SK-N-SH (cell line): ENCODE measurements around the gene CRTC1. TPM values are rescaled to one million over a fixed set of nuclear protein-coding genes. Genes with fewer than 3 reads are reported as not detected.

Source experiments
- CTCF ChIA-PET: fragments of 300-600, 350-600 bp; formaldehyde crosslinking; extraction: SDS; loops from one replicate; lab custom pipeline; 2021; lab: Yijun Ruan, JAX
- POLR2A ChIA-PET: fragments of 350-600 bp; sonication (Branson Sonifier 250); formaldehyde crosslinking; extraction: SDS; loops from one replicate; lab custom pipeline; 2020; ENCODE audit warnings: antibody characterized with exemption, inconsistent platforms; lab: Yijun Ruan, JAX
- DNase-seq: peaks from one replicate; pipeline ENCODE4 v3.0.0; 2012
- H2AFZ ChIP-seq: fragments of 200-600 bp; sonication (generic); 2 replicates; pipeline ENCODE4 v1.8.1; 2016; ENCODE audit warnings: antibody characterized with exemption, mild to moderate bottlenecking, low read depth
- H3F3A ChIP-seq: fragments of 200-600 bp; sonication (generic); replicated peaks from 2 replicates; pipeline ENCODE3; 2016; ENCODE audit warnings: antibody characterized with exemption, mild to moderate bottlenecking; ENCODE audit not compliant: insufficient read depth
- H3K27ac ChIP-seq, 2 experiments: fragments of 200-500 bp in 1 of 2; fragments of 200-600 bp in 1 of 2; sonication (Bioruptor generic) in 1 of 2; sonication (generic), shearing (Covaris generic) in 1 of 2; 2 replicates each; pipeline versions ENCODE4 v1.5.1 to v1.6.1; 2014 to 2016; ENCODE audit warnings: low read depth in 2 of 2, inconsistent platforms in 1 of 2, low read length in 1 of 2, mild to moderate bottlenecking in 1 of 2, mixed read lengths in 1 of 2
- H3K27me3 ChIP-seq: fragments of 200-600 bp; sonication (generic), shearing (Covaris generic); 2 replicates; pipeline ENCODE4 v1.6.1; 2016; ENCODE audit warnings: mixed run types; ENCODE audit not compliant: insufficient read depth
- H3K36me3 ChIP-seq, 2 experiments: fragments of 200-500 bp in 1 of 2; fragments of 200-600 bp in 1 of 2; sonication (Bioruptor generic) in 1 of 2; sonication (generic) in 1 of 2; replicated peaks in 1 of 2; 2 replicates each; pipeline versions ENCODE3 to v1.5.1; 2014 to 2016; ENCODE audit warnings: low read length in 1 of 2, mild to moderate bottlenecking in 1 of 2; ENCODE audit not compliant: insufficient read depth in 2 of 2, control insufficient read depth in 1 of 2
- H3K4me1 ChIP-seq, 2 experiments: fragments of 200-500 bp in 1 of 2; fragments of 200-600 bp in 1 of 2; sonication (Bioruptor generic) in 1 of 2; sonication (generic), shearing (Covaris generic) in 1 of 2; 2 replicates each; pipeline versions ENCODE4 v1.5.1 to v1.6.1; 2014 to 2016; ENCODE audit warnings: low read depth in 1 of 2, low read length in 1 of 2, mixed run types in 1 of 2; ENCODE audit not compliant: insufficient read depth in 2 of 2, control insufficient read depth in 1 of 2
- H3K4me2 ChIP-seq: fragments of 200-600 bp; sonication (generic), shearing (Covaris generic); 2 replicates; pipeline ENCODE4 v1.6.1; 2017; ENCODE audit warnings: mixed run types
- H3K4me3 ChIP-seq, 2 experiments: fragments of 200-500 bp in 1 of 2; fragments of 200-600 bp in 1 of 2; sonication (Bioruptor generic) in 1 of 2; sonication (generic), shearing (Covaris generic) in 1 of 2; 2 replicates each; pipeline versions ENCODE4 v1.5.1 to v1.8.1; 2014 to 2016; ENCODE audit warnings: low read depth in 2 of 2, inconsistent platforms in 1 of 2, low read length in 1 of 2, mild to moderate bottlenecking in 1 of 2, mixed read lengths in 1 of 2, moderate library complexity in 1 of 2
- H3K79me2 ChIP-seq: fragments of 200-600 bp; sonication (generic); 2 replicates; pipeline ENCODE4 v1.8.1; 2017; ENCODE audit warnings: mild to moderate bottlenecking; ENCODE audit not compliant: insufficient read depth
- H3K9ac ChIP-seq: fragments of 200-600 bp; sonication (generic); 2 replicates; pipeline ENCODE4 v1.6.1; 2017; ENCODE audit warnings: mixed run types
- H3K9me2 ChIP-seq: fragments of 200-600 bp; sonication (generic); 2 replicates; pipeline ENCODE4 v1.6.1; 2017; ENCODE audit warnings: mixed run types
- H3K9me3 ChIP-seq: fragments of 200-600 bp; sonication (generic); 2 replicates; pipeline ENCODE4 v1.6.1; 2017; ENCODE audit warnings: mixed run types, mild to moderate bottlenecking, moderate library complexity
- H4K20me1 ChIP-seq: fragments of 200-600 bp; sonication (generic); 2 replicates; pipeline ENCODE4 v1.6.1; 2017; ENCODE audit warnings: mild to moderate bottlenecking, mixed run types; ENCODE audit not compliant: insufficient read depth
- CHD2 ChIP-seq: fragments of 150-350 bp; IDR thresholded peaks from 2 replicates; pipeline ENCODE4 v1.6.1; 2018; ENCODE audit warnings: low read length; ENCODE audit not compliant: partially characterized antibody
- EP300 ChIP-seq, 2 experiments: IDR thresholded peaks; 2 replicates each; pipeline versions ENCODE4 v1.4.0 to v1.6.1; 2012; ENCODE audit warnings: borderline replicate concordance in 1 of 2, low read depth in 1 of 2, low read length in 1 of 2
- EZH2phosphoT487 ChIP-seq: fragments of 200-600 bp; sonication (generic); IDR thresholded peaks from 2 replicates; pipeline ENCODE4 v1.6.1; 2017; ENCODE audit warnings: low read depth, mixed run types, mild to moderate bottlenecking, antibody characterized with exemption, moderate library complexity, borderline replicate concordance
- FOSL2 ChIP-seq: IDR thresholded peaks from 2 replicates; pipeline ENCODE4 v1.4.0; 2012; ENCODE audit warnings: low read depth, mild to moderate bottlenecking, moderate library complexity, borderline replicate concordance
- GABPA ChIP-seq: IDR thresholded peaks from 2 replicates; pipeline ENCODE4 v1.4.0; 2012; ENCODE audit warnings: low read depth, mild to moderate bottlenecking
- GATA2 ChIP-seq: sonication (generic); formaldehyde crosslinking; IDR thresholded peaks from 2 replicates; pipeline ENCODE4 v1.5.0; 2020; ENCODE audit warnings: mild to moderate bottlenecking, missing genetic modification reagents
- JUND ChIP-seq: IDR thresholded peaks from 2 replicates; pipeline ENCODE4 v1.4.0; 2012
- MXI1 ChIP-seq: IDR thresholded peaks from 2 replicates; pipeline ENCODE4 v1.6.1; 2012; ENCODE audit warnings: mild to moderate bottlenecking, low read depth, low read length, improper control_type of control experiment
- SMC3 ChIP-seq: IDR thresholded peaks from 2 replicates; pipeline ENCODE4 v1.6.1; 2012; ENCODE audit warnings: low read depth, low read length, improper control_type of control experiment
- TCF12 ChIP-seq: IDR thresholded peaks from 2 replicates; pipeline ENCODE4 v1.4.0; 2012
- TEAD4 ChIP-seq: IDR thresholded peaks from 2 replicates; pipeline ENCODE4 v1.4.0; 2012; ENCODE audit warnings: mild to moderate bottlenecking, borderline replicate concordance; ENCODE audit not compliant: insufficient read depth
- USF1 ChIP-seq: IDR thresholded peaks from 2 replicates; pipeline ENCODE4 v1.4.0; 2012; ENCODE audit warnings: low read depth, borderline replicate concordance
- WGBS: methylation state at CpG from one replicate; pipeline ENCODE4 v1.1.6; 2017; ENCODE audit warnings: low lambda C conversion rate; 5-methylcytosine and 5-hydroxymethylcytosine counted together
- polyA plus RNA-seq, 3 experiments: library from polyadenylated mRNA; depleted of rRNA; stranded (reverse); fragments of >200 nt; gene quantifications; 2 replicates each; pipeline ENCODE4 v1.2.3, GENCODE V29; 2012
- TF ChIP-seq, protein P1 (sequence below): IDR thresholded peaks from 2 replicates; pipeline ENCODE4 v1.4.0; 2012; ENCODE audit warnings: low read depth
- TF ChIP-seq, protein P2 (sequence below): IDR thresholded peaks from 2 replicates; pipeline ENCODE4 v1.6.1; 2012; ENCODE audit warnings: mild to moderate bottlenecking, low read depth, low read length, moderate library complexity
- TF ChIP-seq, protein P3 (sequence below): IDR thresholded peaks from 2 replicates; pipeline ENCODE4 v1.4.0; 2012; ENCODE audit warnings: low read depth, borderline replicate concordance
- TF ChIP-seq, protein P4 (sequence below): fragments of 150-350 bp; IDR thresholded peaks from 2 replicates; pipeline ENCODE4 v1.6.1; 2017; ENCODE audit warnings: antibody characterized with exemption, low read length, low read depth, borderline replicate concordance

Gene CRTC1
- polyA plus RNA-seq, 1 of the 3 experiments (the other 2 are of a cell fraction): 5.0 TPM

- DNase-seq: no peak
- Histone ChIP-seq H3K79me2 (peaks cover 2% of the 10 kb centered on the region; the same call in 1 of the 2 replicates), H3K4me3 (no peak overlapping the region), H3K27ac (no peak overlapping the region), H3K4me1 (peaks cover 0 to 6% of the 10 kb centered on the region in 2 experiments; a peak in 1 of 4 replicates), H4K20me1 (0 out of 2 replicates have a peak, but pooled peaks cover 3% of the 10 kb centered on the region), H3K36me3 (no peaks in the 10 kb centered on the region), H3K27me3 (no peaks in the 10 kb centered on the region), H3K4me2 (no peak overlapping the region), H3K9me3 (no peaks in the 10 kb centered on the region), H3K9ac (no peak overlapping the region), H2AFZ (no peak overlapping the region), H3K9me2 (no peaks in the 10 kb centered on the region), H3F3A (no peaks in the 10 kb centered on the region)
- ChIA-PET CTCF (no interaction called here), POLR2A (no interaction called here)
- no CpG with 5 or more reads among the region's 1 CpG for WGBS
- TF ChIP-seq TEAD4 (no peak), FOSL2 (no peak), GABPA (no peak), SMC3 (no peak), CHD2 (no peak), EZH2phosphoT487 (no peak), GATA2 (no peak), TCF12 (no peak), MXI1 (no peak), EP300 (IDR thresholded peaks at IDR 0.05; ENCODE audit: borderline replicate concordance in 1 of 2, low read depth in 1 of 2, low read length in 1 of 2) (no peak), USF1 (no peak), JUND (no peak)
- TF ChIP-seq, protein P1, sequence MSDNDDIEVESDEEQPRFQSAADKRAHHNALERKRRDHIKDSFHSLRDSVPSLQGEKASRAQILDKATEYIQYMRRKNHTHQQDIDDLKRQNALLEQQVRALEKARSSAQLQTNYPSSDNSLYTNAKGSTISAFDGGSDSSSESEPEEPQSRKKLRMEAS: no peak
- TF ChIP-seq, protein P2, sequence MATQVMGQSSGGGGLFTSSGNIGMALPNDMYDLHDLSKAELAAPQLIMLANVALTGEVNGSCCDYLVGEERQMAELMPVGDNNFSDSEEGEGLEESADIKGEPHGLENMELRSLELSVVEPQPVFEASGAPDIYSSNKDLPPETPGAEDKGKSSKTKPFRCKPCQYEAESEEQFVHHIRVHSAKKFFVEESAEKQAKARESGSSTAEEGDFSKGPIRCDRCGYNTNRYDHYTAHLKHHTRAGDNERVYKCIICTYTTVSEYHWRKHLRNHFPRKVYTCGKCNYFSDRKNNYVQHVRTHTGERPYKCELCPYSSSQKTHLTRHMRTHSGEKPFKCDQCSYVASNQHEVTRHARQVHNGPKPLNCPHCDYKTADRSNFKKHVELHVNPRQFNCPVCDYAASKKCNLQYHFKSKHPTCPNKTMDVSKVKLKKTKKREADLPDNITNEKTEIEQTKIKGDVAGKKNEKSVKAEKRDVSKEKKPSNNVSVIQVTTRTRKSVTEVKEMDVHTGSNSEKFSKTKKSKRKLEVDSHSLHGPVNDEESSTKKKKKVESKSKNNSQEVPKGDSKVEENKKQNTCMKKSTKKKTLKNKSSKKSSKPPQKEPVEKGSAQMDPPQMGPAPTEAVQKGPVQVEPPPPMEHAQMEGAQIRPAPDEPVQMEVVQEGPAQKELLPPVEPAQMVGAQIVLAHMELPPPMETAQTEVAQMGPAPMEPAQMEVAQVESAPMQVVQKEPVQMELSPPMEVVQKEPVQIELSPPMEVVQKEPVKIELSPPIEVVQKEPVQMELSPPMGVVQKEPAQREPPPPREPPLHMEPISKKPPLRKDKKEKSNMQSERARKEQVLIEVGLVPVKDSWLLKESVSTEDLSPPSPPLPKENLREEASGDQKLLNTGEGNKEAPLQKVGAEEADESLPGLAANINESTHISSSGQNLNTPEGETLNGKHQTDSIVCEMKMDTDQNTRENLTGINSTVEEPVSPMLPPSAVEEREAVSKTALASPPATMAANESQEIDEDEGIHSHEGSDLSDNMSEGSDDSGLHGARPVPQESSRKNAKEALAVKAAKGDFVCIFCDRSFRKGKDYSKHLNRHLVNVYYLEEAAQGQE: no peak
- TF ChIP-seq, protein P3, sequence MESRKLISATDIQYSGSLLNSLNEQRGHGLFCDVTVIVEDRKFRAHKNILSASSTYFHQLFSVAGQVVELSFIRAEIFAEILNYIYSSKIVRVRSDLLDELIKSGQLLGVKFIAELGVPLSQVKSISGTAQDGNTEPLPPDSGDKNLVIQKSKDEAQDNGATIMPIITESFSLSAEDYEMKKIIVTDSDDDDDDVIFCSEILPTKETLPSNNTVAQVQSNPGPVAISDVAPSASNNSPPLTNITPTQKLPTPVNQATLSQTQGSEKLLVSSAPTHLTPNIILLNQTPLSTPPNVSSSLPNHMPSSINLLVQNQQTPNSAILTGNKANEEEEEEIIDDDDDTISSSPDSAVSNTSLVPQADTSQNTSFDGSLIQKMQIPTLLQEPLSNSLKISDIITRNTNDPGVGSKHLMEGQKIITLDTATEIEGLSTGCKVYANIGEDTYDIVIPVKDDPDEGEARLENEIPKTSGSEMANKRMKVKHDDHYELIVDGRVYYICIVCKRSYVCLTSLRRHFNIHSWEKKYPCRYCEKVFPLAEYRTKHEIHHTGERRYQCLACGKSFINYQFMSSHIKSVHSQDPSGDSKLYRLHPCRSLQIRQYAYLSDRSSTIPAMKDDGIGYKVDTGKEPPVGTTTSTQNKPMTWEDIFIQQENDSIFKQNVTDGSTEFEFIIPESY: no peak
- TF ChIP-seq, protein P4, sequence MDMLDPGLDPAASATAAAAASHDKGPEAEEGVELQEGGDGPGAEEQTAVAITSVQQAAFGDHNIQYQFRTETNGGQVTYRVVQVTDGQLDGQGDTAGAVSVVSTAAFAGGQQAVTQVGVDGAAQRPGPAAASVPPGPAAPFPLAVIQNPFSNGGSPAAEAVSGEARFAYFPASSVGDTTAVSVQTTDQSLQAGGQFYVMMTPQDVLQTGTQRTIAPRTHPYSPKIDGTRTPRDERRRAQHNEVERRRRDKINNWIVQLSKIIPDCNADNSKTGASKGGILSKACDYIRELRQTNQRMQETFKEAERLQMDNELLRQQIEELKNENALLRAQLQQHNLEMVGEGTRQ: no peak
These were observed 32.2 kb upstream of the CRTC1 start for GRCh38 chr19:18651300-18651699.
